Mesodermal cell (in vitro differentiated cells): ENCODE results near the gene ERG.

Experiments
- H3K27ac ChIP-seq: 2 replicates; pipeline ENCODE4 v1.7.0; 2013; ENCODE audit warnings: mild to moderate bottlenecking, low read depth, low read length, moderate library complexity; ENCODE audit not compliant: severe bottlenecking
- H3K36me3 ChIP-seq: 2 replicates; pipeline ENCODE4 v1.7.1; 2013; ENCODE audit warnings: mild to moderate bottlenecking, low read length, moderate library complexity; ENCODE audit not compliant: control insufficient read depth, insufficient read depth
- H3K4me1 ChIP-seq: one replicate; pipeline ENCODE4 v1.7.1; 2013; ENCODE audit warnings: mild to moderate bottlenecking, low read length; ENCODE audit not compliant: insufficient read depth, control insufficient read depth, poor library complexity, severe bottlenecking
- H3K4me3 ChIP-seq: 2 replicates; pipeline ENCODE4 v1.7.0; 2013; ENCODE audit warnings: low read length, control low read depth, mild to moderate bottlenecking; ENCODE audit not compliant: insufficient read depth, poor library complexity, severe bottlenecking; ENCODE audit errors: extremely low read depth
- H3K9me3 ChIP-seq: 2 replicates; pipeline ENCODE4 v1.7.1; 2013; ENCODE audit warnings: mild to moderate bottlenecking, low read length, moderate library complexity; ENCODE audit not compliant: control insufficient read depth
- WGBS, 2 experiments: methylation state at CpG; one replicate each; pipeline ENCODE4 v1.1.5; 2013; ENCODE audit warnings: missing lambda C conversion rate in 2 of 2; ENCODE audit not compliant: insufficient coverage in 2 of 2; 5-methylcytosine and 5-hydroxymethylcytosine counted together

ERG gene

DNA sequence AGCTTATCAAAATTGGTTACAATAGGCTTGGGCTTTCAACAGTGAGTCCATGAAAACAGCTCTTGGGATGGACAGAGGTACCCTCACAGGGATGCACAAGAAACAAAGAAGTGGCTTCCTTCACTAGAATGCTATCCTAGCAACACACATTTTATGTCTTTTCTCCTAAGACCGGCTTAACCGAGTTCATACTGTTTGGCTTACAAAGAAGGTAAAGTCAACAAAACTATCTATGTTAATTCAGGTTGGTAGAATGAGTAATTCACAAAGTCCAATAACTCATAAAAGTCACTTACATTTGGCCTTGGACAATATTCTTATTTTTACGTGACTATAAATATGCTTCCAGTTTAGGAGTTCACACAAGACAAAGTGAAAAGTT is 9.0 kb downstream of the ERG start:
- H3K27ac ChIP-seq = peak overlapping the region; percentile 43

DNA sequence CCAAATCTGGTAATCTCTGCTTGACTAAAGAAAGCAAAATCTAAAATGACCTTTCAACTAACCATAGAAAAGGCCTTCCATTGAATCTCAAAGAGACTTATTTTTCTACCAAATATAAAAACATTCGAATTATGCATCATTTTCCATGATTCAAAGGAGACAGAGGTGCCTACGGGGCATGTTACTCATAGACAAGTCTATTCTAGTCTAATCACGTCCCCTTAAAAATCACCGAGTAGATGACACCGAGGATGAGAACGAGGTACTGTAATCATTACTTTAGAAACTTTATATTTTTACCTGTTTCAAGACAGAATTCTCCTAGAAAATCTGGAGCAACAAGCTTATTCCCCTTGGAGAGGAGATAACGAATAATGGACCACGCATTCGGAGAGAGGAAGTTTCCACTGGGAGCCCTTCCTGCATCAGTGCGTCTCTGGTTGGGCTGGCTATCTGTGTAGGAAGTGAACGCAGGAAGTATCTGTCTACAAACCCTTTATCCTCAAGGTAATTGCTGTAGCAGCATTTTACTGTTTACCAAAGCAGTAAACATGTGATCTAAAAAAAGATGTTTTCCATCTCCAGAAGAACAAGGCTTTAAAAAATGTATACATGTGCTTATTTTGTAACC is 9.5 kb downstream of the ERG start:
- H3K9me3 ChIP-seq = no peaks in the 10 kb centered on the region
- peaks cover 6% of the 10 kb centered on the region for H3K4me1 ChIP-seq
- 78 to 81% methylated on average over 5 to 6 of the region's 11 CpGs for WGBS, 2 experiments
- no peak overlapping the region for H3K4me3 ChIP-seq
- peak overlapping the region; percentile 43 for H3K27ac ChIP-seq
- no peaks in the 10 kb centered on the region for H3K36me3 ChIP-seq

More for the DNA sequence above, 9.0 kb downstream of the ERG start:
- Histone ChIP-seq H3K36me3 (no peaks in the 10 kb centered on the region), H3K4me3 (no peak overlapping the region), H3K4me1 (peaks cover 6% of the 10 kb centered on the region), H3K9me3 (no peaks in the 10 kb centered on the region)
- WGBS, 2 experiments = 100% methylated on average over 1 of the region's 3 CpGs; no CpG with 5 or more reads in 1 of the 2 experiments

DNA sequence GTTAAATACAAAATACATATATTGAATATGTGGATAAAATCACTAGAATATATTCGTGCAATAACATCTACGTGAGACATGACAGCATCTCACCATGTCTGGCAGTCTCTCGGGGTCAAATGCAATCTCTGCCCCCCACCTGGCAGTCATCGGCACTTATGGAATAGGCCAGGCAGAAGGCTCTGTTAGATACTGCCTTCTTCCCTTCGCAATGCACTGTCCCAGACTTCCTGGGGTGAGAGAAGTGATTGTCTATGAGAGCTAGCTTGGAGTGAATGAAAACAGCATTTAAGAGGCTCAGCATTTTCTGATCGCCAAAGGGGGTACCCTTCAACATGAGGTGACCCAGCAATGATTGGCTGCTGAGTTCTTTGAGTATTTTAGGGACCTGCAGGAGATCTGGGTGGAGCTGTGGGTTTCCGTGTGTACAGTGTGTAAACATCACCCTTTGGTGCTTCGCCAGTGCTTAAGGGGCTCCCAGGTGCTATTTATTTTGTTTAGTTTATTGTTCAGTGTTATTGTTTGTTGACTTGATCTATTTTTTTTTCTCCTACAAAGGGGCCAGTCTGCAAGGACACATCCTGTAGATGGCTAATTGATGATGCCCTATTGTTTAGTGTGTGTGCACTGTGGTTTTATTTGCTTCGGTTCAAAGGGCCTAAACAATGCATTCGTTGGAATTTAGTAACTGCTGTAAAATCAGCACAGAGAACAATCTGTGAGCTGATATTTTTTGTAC is 10.2 kb downstream of the ERG start:
- peaks cover 6% of the 10 kb centered on the region for H3K4me1 ChIP-seq
- no peaks in the 10 kb centered on the region for H3K36me3 ChIP-seq
- 88 to 91% methylated on average over 9 of the region's 10 CpGs for WGBS, 2 experiments
- no peak overlapping the region for H3K4me3 ChIP-seq
- H3K27ac ChIP-seq = no peak overlapping the region
- no peaks in the 10 kb centered on the region for H3K9me3 ChIP-seq

DNA sequence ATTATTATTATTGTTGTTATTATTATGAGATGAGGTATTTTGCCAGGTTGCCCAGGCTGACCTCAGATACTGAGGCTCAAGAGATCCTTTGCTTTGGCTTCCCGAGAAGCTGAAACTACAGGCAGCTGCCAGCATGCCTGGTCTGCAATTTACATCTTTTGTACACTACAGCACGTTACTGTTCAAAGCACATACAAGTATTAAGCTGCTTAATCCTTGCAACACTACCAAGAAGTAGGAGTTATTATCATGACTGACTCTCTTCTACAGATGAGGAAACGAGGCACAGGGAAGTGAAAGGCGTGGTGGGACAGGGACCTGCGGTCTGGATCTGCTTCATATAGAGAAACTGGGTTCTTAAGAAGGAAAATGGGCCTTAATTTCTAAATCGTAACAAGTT is 11.6 kb downstream of the ERG start:
- Histone ChIP-seq H3K36me3 (no peaks in the 10 kb centered on the region), H3K4me1 (peaks cover 6% of the 10 kb centered on the region), H3K4me3 (no peak overlapping the region), H3K27ac (no peak overlapping the region), H3K9me3 (no peaks in the 10 kb centered on the region)
- WGBS, 2 experiments = 88 to 100% methylated on average over 1 to 4 of the region's 6 CpGs

DNA sequence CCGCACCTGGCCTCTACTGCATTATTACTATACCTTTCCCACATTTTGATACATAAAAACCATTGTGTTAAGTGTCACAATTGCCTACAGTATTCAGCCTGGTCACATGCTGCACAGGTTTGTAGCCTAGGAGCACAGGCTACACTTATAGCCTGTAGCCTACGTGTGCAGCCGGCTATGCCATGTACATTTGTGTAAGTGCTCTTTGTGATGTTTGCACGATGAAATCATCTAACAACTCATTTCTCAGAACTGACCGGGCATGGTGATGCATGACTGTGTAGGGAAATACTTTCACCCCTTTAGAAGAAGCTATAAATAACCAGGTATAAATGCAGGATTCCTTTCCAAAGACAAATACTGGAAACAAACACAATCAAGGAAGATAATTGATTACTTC is 12.1 kb downstream of the ERG start:
- Histone ChIP-seq H3K4me1 (peaks cover 6% of the 10 kb centered on the region), H3K4me3 (no peak overlapping the region), H3K27ac (no peak overlapping the region), H3K9me3 (no peaks in the 10 kb centered on the region), H3K36me3 (no peaks in the 10 kb centered on the region)
- 100% methylated on average over 1 to 2 of the region's 5 CpGs for WGBS, 2 experiments

DNA sequence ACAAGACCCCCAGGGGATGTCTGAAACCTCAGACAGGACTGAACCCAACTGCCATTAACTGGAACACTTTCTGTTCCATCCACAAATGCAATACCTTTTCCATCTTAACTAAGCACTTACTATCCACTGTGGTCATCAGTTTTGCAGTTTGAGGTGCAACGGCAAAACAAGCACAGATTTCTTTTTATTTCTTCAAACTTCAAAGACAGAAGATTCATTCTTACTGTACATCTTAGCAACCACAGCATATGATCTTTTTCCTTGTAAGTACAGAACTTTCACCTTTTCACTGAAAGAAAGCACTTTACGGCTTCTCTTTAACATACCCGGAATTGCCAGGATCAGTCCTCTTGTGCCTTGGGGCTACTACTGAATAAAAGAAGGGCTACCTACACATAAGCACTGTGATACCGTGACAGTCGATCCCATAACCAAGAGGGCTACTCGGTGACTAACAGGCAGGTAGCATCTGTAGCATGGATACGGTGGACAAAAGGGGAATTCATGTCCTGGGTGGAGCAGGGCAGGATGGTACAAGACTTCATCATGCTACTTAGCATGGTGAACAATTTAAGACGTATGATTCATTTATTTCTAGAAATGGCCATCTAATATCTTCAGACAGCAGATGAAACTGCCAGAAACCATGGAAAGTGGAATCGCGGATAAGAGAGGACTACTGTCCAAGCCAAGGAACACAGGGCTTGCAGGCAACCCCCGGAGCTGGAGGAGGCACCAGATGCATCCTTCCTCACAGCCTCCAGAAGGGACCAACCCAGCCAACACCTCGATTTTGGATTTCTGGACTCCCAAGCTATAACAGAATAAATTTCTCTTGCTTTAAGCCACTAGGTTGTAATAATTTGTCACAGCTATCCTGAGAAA is 18.4 kb downstream of the ERG start:
- no peak overlapping the region for H3K4me3 ChIP-seq
- 88 to 89% methylated on average over 9 to 10 of the region's 12 CpGs for WGBS, 2 experiments

DNA sequence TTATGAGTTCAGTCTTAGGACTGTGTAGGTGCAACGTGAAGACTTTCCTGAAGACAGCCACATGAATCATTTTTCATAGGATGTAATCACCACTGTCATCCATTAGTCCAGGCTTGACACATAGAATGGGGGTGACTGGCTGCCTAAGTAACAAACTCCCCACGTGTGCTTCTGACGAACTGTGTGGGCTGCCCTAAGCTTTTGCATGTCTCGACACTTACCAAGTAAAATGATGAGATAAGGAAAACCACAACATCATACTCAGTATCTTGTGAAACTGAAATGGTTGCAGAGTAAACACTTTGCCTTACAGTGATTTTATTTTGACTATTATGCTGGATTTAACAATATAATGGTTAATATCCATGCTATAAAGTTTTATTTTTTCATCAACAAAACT is 19.5 kb downstream of the ERG start:
- no CpG with 5 or more reads among the region's 4 CpGs for WGBS, 2 experiments
- H3K4me3 ChIP-seq = no peak overlapping the region
- H3K9me3 ChIP-seq = no peaks in the 10 kb centered on the region
- H3K36me3 ChIP-seq = no peaks in the 10 kb centered on the region
- peaks cover 5% of the 10 kb centered on the region for H3K4me1 ChIP-seq
- H3K27ac ChIP-seq = no peak overlapping the region

More for the DNA sequence above, 18.4 kb downstream of the ERG start:
- no peak overlapping the region for H3K27ac ChIP-seq
- no peaks in the 10 kb centered on the region for H3K9me3 ChIP-seq
- H3K36me3 ChIP-seq = no peaks in the 10 kb centered on the region
- peaks cover 5% of the 10 kb centered on the region for H3K4me1 ChIP-seq

DNA sequence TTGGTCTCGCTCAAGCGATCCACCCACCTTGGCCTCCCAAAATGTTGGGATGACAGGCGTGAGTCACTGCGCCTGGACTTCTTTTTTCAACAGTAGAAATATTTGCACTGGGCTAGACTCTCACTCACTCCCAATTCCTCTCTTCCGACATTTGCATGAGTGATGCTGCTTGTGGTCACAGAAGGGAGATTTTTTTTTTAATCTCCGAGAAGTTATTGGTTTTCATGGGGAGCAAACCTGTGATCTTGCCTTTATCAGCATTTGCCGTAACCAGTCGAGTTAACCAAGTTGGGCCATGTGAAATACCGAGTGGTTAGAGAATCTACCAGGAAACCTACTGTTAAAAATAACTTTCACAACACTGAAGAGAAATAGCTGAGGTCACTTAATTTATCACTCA is 21.1 kb downstream of the ERG start:
- WGBS, 2 experiments = 86 to 98% methylated on average over 5 of the region's 9 CpGs
- no peak overlapping the region for H3K27ac ChIP-seq
- H3K4me3 ChIP-seq = no peak overlapping the region
- H3K9me3 ChIP-seq = no peaks in the 10 kb centered on the region
- no peaks in the 10 kb centered on the region for H3K36me3 ChIP-seq
- H3K4me1 ChIP-seq = peaks cover 10% of the 10 kb centered on the region

DNA sequence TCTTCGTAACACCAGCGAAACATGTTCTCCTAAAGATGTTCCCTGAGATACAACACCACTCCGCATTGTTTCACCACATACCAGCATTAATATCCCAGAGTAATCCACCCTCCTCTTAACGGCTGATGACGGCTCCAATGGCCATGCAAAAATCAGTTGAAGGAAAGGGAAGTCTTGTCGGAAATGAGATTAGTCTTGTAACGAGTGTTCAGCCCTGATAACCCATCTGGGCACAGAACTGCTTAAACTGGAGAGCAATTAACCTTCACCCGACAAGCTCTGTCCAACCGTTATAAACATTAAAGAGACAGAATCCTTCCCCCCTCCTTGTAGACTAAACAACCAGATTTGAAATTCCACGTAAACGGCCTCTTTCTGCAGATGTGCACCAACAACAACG is 21.9 kb downstream of the ERG start:
- 76 to 85% methylated on average over 9 to 10 of the region's 12 CpGs for WGBS, 2 experiments

DNA sequence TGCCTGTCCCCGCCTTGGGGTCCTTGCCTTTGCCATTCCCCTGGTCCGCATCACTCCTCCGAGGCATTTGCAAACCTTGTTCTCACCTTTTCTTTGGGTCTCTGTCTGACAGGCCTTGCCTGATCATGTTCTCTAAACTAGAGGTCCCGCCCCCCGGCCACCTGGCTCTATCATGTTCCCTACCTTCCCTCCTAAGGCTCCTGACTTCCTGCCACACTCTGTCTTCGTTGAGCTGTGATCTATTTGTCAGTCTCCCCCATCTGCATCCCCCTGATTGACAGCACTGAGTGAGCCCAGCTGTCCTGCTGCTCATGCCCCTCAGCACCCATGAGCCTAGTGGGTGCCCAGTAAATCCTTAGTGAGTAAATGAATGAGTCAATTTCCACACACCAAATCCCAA is 22.8 kb downstream of the ERG start:
- no peak overlapping the region for H3K4me3 ChIP-seq
- no peaks in the 10 kb centered on the region for H3K9me3 ChIP-seq
- WGBS, 2 experiments = 75 to 80% methylated on average over 6 of the region's 6 CpGs
- peaks cover 10% of the 10 kb centered on the region for H3K4me1 ChIP-seq
- H3K36me3 ChIP-seq = no peaks in the 10 kb centered on the region
- peak overlapping the region; percentile 67 for H3K27ac ChIP-seq

More for the DNA sequence above, 21.9 kb downstream of the ERG start:
- H3K9me3 ChIP-seq = no peaks in the 10 kb centered on the region
- no peaks in the 10 kb centered on the region for H3K36me3 ChIP-seq
- peaks cover 10% of the 10 kb centered on the region for H3K4me1 ChIP-seq
- H3K27ac ChIP-seq = peak overlapping the region; percentile 67
- no peak overlapping the region for H3K4me3 ChIP-seq
